Kidney (tissue), 14 donors: ENCODE results near the gene TRPM1. TPM values are rescaled to one million over a fixed set of nuclear protein-coding genes. Genes with fewer than 3 reads are reported as not detected.

ENCODE experiments used
- DNase-seq, 5 donors: peaks; one replicate each; pipeline ENCODE4 v3.0.0-alpha.2; 2013 to 2020
- FAIRE-seq: peaks from 2 replicates; lab custom pipeline; 2012; peaks lifted over from hg19 to GRCh38; lab: Jason Lieb, UNC
- H3K27ac ChIP-seq, 2 donors: one replicate each; pipeline ENCODE4 v1.7.0; 2013; ENCODE audit warnings: low read depth in 2 of 2, low read length in 2 of 2, inconsistent platforms in 1 of 2
- H3K27me3 ChIP-seq: one replicate; pipeline ENCODE4 v1.7.1; 2013; ENCODE audit warnings: low read length, inconsistent platforms; ENCODE audit not compliant: control insufficient read depth, insufficient read depth
- H3K36me3 ChIP-seq, 3 donors: one replicate each; pipeline versions ENCODE4 v1.7.0 to v1.7.1; 2013; ENCODE audit warnings: low read length in 3 of 3, control low read depth in 1 of 3, inconsistent platforms in 1 of 3; ENCODE audit not compliant: insufficient read depth in 3 of 3, control insufficient read depth in 2 of 3
- H3K4me1 ChIP-seq, 3 donors: one replicate each; pipeline versions ENCODE4 v1.7.0 to v1.7.1; 2013; ENCODE audit warnings: low read length in 3 of 3, inconsistent platforms in 1 of 3, low read depth in 1 of 3; ENCODE audit not compliant: control insufficient read depth in 2 of 3, insufficient read depth in 2 of 3
- H3K4me3 ChIP-seq, 3 donors: one replicate each; pipeline versions ENCODE4 v1.7.0 to v1.8.1; 2013; ENCODE audit warnings: low read length in 3 of 3, control low read depth in 1 of 3, inconsistent platforms in 1 of 3
- H3K9ac ChIP-seq, 3 donors: one replicate each; pipeline versions ENCODE4 v1.7.0 to v1.7.1; 2013; ENCODE audit warnings: low read length in 3 of 3, control low read depth in 1 of 3, inconsistent platforms in 1 of 3
- H3K9me3 ChIP-seq, 3 donors: one replicate each; pipeline versions ENCODE4 v1.7.0 to v1.7.1; 2013; ENCODE audit warnings: low read length in 3 of 3, control low read depth in 1 of 3, inconsistent platforms in 1 of 3; ENCODE audit not compliant: control insufficient read depth in 2 of 3, insufficient read depth in 1 of 3
- CTCF ChIP-seq: IDR thresholded peaks from 3 replicates; pipeline ENCODE4 v1.5.1; 2012; ENCODE audit warnings: mild to moderate bottlenecking, moderate library complexity, borderline replicate concordance; ENCODE audit not compliant: insufficient read depth; ENCODE audit errors: extremely low read depth
- intact Hi-C: fragments of 100-400 bp; cut with DNase I; formaldehyde crosslinking; loops from one replicate; pipeline ENCODE4 v1.11.1; 2022
- polyA plus RNA-seq: library from polyadenylated mRNA; stranded (reverse); fragments of 350-450 nt; fragmentation: Illumina TruSeq; extraction: RNeasy Lipid Tissue Mini Kit (QIAGEN cat#74804); gene quantifications from one replicate; pipeline ENCODE4 v1.2.3, GENCODE V29; 2014; ENCODE audit warnings: low read depth, low replicate concordance; ENCODE audit not compliant: insufficient read depth
- total RNA-seq: library from RNA; stranded (reverse); fragmentation: NEBNext Ultra II Directional; extraction: Animal tissue kit (Norgen Biotek cat#: 25700); gene quantifications from one replicate; pipeline ENCODE4 v1.2.1, GENCODE V29; 2021
- donor health status: control.
- donor health status: control.
- donor health status: control.
- donor health status: control.
- donor health status: control.
- donor health status: DM: yes; HTN: yes; CAD: no.
- donor health status: Normal renal cell carcinoma (clear cell type).

The TRPM1 gene
- total and polyA plus RNA-seq, 2 donors from 2014 or later = 1.3 TPM; not detected in 1

DNA sequence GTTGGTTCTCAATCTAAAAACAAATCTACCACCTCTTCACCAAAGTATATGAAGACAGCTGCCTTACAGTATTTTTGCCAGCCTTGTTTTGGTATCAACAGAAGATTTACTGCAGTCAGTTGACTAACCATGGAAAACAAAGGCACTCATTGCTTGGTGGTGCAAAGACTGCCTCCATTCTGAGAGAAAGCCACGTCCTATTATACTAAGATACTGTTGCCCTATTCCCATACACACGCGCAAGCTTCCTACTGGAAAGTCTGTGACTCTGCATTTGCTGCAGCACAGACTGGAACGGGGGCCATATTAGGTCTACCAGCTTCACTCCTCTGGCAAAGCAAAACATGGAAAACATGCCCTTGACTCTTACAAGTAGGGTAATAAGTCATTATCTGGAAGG is 128.1 kb downstream of the TRPM1 start:
- no peak for DNase-seq
- no peak for FAIRE-seq
- peaks cover 3 to 26% (median 14%) of the 10 kb centered on the region in 3 donors for H3K36me3 ChIP-seq
- TF ChIP-seq CTCF = no peak
- H3K4me1 ChIP-seq = peaks cover 0 to 6% (median 0%) of the 10 kb centered on the region in 3 donors
- intact Hi-C loops = no loop called here
- H3K9ac ChIP-seq = no peak overlapping the region
- H3K9me3 ChIP-seq = no peaks in the 10 kb centered on the region
- no peak overlapping the region for H3K4me3 ChIP-seq
- H3K27me3 ChIP-seq = no peaks in the 10 kb centered on the region
- H3K27ac ChIP-seq = no peak overlapping the region

GRCh38 chr15:30969724-30970123 is 131.8 kb downstream of the TRPM1 start:
- H3K4me1 ChIP-seq = no peaks in the 10 kb centered on the region
- FAIRE-seq (no peak), DNase-seq (no peak)
- H3K9ac ChIP-seq = no peak overlapping the region
- H3K36me3 ChIP-seq = peaks cover 5 to 30% (median 16%) of the 10 kb centered on the region in 3 donors
- intact Hi-C loops = no loop called here
- no peak overlapping the region for H3K4me3 ChIP-seq
- H3K9me3 ChIP-seq = no peaks in the 10 kb centered on the region
- no peak for TF ChIP-seq CTCF
- H3K27ac ChIP-seq = no peak overlapping the region
- no peaks in the 10 kb centered on the region for H3K27me3 ChIP-seq

DNA sequence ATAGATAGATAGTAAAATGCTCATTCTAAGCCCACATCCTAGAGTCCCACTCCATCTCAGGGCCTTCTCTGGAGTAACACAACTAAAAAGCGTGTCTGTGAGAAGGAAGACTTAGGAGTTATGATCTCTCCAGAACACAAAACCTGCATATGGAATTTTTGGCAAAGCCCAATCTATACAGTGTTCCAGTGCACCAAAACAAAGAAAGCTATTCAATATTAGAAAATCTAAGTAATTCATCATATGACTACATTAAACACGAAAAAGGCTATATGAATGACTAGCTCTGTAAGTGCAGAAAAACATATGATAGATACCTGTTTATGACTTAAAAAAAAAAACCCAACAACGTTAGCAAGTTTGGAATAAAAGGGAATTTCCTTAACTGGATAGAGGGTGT is 137.8 kb downstream of the TRPM1 start:
- TF ChIP-seq CTCF = no peak
- FAIRE-seq = no peak
- Histone ChIP-seq H3K9ac (no peak overlapping the region), H3K27ac (no peak overlapping the region), H3K27me3 (no peaks in the 10 kb centered on the region), H3K36me3 (peaks cover 10 to 47% (median 13%) of the 10 kb centered on the region in 3 donors), H3K4me1 (peaks cover 0 to 6% (median 4%) of the 10 kb centered on the region in 3 donors), H3K4me3 (no peak overlapping the region), H3K9me3 (no peaks in the 10 kb centered on the region)
- intact Hi-C loops = no loop called here
- DNase-seq = no peak

- Histone ChIP-seq H3K9me3 (no peaks in the 10 kb centered on the region), H3K27me3 (no peaks in the 10 kb centered on the region), H3K36me3 (peaks cover 10 to 57% (median 18%) of the 10 kb centered on the region in 3 donors), H3K4me3 (no peak overlapping the region), H3K27ac (no peak overlapping the region), H3K9ac (no peak overlapping the region), H3K4me1 (peaks cover 0 to 6% (median 4%) of the 10 kb centered on the region in 3 donors)
- FAIRE-seq = no peak
- intact Hi-C loops = no loop called here
- DNase-seq = no peak
- no peak for TF ChIP-seq CTCF
These were observed 138.9 kb downstream of the TRPM1 start for GRCh38 chr15:30962659-30963058.
